ENCODE data around the gene LRRC72.

The LRRC72 gene

GRCh38 chr7:16615228-16615627 is 88.6 kb downstream of the LRRC72 start:
- in situ Hi-C loops (cut with MboI; ENCODE audit: low sequenced_read_pairs): no loop called here

GRCh38 chr7:16616122-16616521 is 89.5 kb downstream of the LRRC72 start:
- in situ Hi-C loops (cut with MboI; ENCODE audit: low sequenced_read_pairs): no loop called here

- in situ Hi-C loops (cut with MboI; ENCODE audit: low sequenced_read_pairs): no loop called here
These were observed 89.9 kb downstream of the LRRC72 start for GRCh38 chr7:16616542-16616941.

GRCh38 chr7:16619979-16620408 is 93.4 kb downstream of the LRRC72 start:
- in situ Hi-C loops (cut with MboI; ENCODE audit: low sequenced_read_pairs): no loop called here

- in situ Hi-C loops (cut with MboI; ENCODE audit: low sequenced_read_pairs): no loop called here
These were observed 99.8 kb downstream of the LRRC72 start for GRCh38 chr7:16626388-16626787.

GRCh38 chr7:16627236-16627635 is 100.6 kb downstream of the LRRC72 start:
- in situ Hi-C loops (cut with MboI; ENCODE audit: low sequenced_read_pairs): no loop called here

- in situ Hi-C loops (cut with MboI; ENCODE audit: low sequenced_read_pairs): no loop called here
These were observed 104.0 kb downstream of the LRRC72 start for GRCh38 chr7:16630654-16631053.

All from HL-60/S4 treated with phorbol 12-myristate 13-acetate at 8.2 ng/mL for 4 days and 3 days (cell line).